Subcutaneous abdominal adipose tissue (tissue), 5 donors: ENCODE measurements around the gene ETDA.

Experiments
- H3K27ac ChIP-seq: one replicate; pipeline ENCODE4 v1.7.0; 2013; ENCODE audit warnings: low read depth, mild to moderate bottlenecking, inconsistent platforms, low read length, moderate library complexity
- H3K27me3 ChIP-seq, 5 donors: one replicate each; pipeline ENCODE4 v1.7.0; 2013; ENCODE audit warnings: low read length in 5 of 5, inconsistent platforms in 1 of 5; ENCODE audit not compliant: control insufficient read depth in 5 of 5, insufficient read depth in 4 of 5
- H3K36me3 ChIP-seq, 5 donors: one replicate each; pipeline ENCODE4 v1.7.0; 2013; ENCODE audit warnings: low read length in 5 of 5; ENCODE audit not compliant: control insufficient read depth in 5 of 5, insufficient read depth in 5 of 5
- H3K4me1 ChIP-seq, 5 donors: one replicate each; pipeline ENCODE4 v1.7.0; 2013; ENCODE audit warnings: low read length in 5 of 5, mild to moderate bottlenecking in 3 of 5, moderate library complexity in 1 of 5; ENCODE audit not compliant: control insufficient read depth in 5 of 5, insufficient read depth in 5 of 5
- H3K4me3 ChIP-seq, 5 donors: one replicate each; pipeline ENCODE4 v1.7.0; 2013; ENCODE audit warnings: low read length in 5 of 5, low read depth in 1 of 5
- H3K9ac ChIP-seq, 5 donors: one replicate each; pipeline ENCODE4 v1.7.0; 2013; ENCODE audit warnings: low read length in 5 of 5, mild to moderate bottlenecking in 4 of 5, moderate library complexity in 3 of 5
- H3K9me3 ChIP-seq, 5 donors: one replicate each; pipeline ENCODE4 v1.7.0; 2013; ENCODE audit warnings: low read length in 5 of 5; ENCODE audit not compliant: control insufficient read depth in 5 of 5
- donor health status: healthy.
- donor health status: healthy.
- donor health status: healthy.
- donor health status: healthy.
- donor health status: healthy.

ETDA gene

DNA sequence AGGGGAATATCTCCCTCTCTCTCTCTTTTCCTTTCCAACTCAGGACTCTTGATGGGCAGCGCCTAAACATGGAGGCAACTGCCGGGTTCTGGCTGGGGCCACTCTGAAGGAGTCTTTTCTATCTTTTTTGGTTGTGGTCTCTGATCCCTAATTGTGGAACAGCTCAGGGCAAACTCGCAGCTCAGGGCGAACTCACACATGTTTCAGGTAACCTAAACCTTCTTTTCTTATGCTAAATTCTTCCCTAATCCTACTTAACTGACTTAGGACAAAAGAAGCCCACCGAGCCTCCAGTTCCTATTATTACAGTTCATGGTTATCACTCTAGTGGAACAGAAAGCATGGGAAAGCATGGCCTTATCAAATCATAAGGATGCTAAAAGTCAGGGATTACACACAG, 21.3 kb downstream of the ETDA start:
- Histone ChIP-seq H3K4me3 (no peak overlapping the region), H3K9me3 (peaks cover 10 to 46% (median 16%) of the 10 kb centered on the region in 5 donors)

DNA sequence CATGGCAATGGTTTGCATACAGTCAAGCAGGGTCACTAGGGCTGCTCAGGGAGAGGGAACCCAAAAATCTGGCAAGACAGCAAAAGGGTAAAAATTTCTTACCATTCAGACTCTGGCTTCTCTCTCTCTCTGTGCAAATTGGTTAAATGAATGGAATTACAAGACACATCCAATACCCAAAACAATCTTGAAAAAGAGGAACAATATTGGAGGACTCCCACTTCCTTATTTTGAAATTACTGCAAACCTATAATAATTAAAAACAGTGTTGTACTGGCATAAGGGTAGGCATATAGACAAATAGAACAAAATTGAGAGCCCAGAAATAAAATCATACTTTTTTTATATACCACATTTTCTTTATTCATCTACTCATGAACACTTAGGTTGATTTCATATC, 24.1 kb downstream of the ETDA start:
- no peak overlapping the region for H3K4me3 ChIP-seq
- peaks cover 4 to 28% (median 11%) of the 10 kb centered on the region in 5 donors for H3K9me3 ChIP-seq
- no peaks in the 10 kb centered on the region for H3K4me1 ChIP-seq
- no peaks in the 10 kb centered on the region for H3K27me3 ChIP-seq
- no peak overlapping the region for H3K9ac ChIP-seq
- no peak overlapping the region for H3K27ac ChIP-seq
- H3K36me3 ChIP-seq: no peaks in the 10 kb centered on the region

More for the DNA sequence above, 21.3 kb downstream of the ETDA start:
- H3K27me3 ChIP-seq: no peaks in the 10 kb centered on the region
- no peak overlapping the region for H3K27ac ChIP-seq
- no peaks in the 10 kb centered on the region for H3K36me3 ChIP-seq
- no peaks in the 10 kb centered on the region for H3K4me1 ChIP-seq
- no peak overlapping the region for H3K9ac ChIP-seq

DNA sequence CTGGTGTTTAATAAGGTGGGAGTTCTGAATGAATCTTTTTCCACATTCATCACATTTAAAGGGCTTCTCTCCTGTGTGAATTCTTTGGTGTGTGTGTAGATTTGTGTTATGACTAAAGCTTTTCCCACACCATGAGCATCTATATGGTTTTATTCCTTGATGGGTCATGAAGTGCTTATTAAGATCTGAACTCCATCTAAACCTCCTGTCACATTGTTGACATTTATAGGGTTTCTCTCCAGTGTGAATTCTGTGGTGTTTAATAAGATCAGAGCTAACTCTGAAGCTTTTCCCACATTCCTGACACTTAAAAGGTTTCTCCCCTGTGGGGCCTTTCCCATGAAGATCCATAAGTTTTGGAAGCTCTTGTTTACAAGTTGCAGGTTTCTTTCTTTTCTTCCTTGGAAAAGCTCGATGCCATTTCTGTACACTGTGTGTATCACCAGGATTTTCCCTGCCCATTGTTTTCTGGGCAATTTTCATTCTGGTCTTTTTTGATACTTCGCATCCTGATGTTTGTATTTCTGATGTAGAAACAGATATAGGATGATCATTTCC, 35.5 kb downstream of the ETDA start:
- H3K27ac ChIP-seq: no peak overlapping the region
- peaks cover 0 to 2% (median 0%) of the 10 kb centered on the region in 5 donors for H3K4me1 ChIP-seq
- no peak overlapping the region for H3K9ac ChIP-seq
- peaks cover 0 to 5% (median 0%) of the 10 kb centered on the region in 5 donors for H3K27me3 ChIP-seq
- H3K36me3 ChIP-seq: peaks cover 5 to 20% (median 6%) of the 10 kb centered on the region in 5 donors
- peak overlapping the region in 4 of 5 donors; percentile 3 to 45 (median 22) for H3K4me3 ChIP-seq
- H3K9me3 ChIP-seq: peaks cover 31 to 73% (median 70%) of the 10 kb centered on the region in 5 donors

GRCh38 chrX:135295238-135295943, 43.5 kb downstream of the ETDA start:
- peak overlapping the region in 4 of 5 donors; percentile 32 to 54 (median 40) for H3K4me3 ChIP-seq

DNA sequence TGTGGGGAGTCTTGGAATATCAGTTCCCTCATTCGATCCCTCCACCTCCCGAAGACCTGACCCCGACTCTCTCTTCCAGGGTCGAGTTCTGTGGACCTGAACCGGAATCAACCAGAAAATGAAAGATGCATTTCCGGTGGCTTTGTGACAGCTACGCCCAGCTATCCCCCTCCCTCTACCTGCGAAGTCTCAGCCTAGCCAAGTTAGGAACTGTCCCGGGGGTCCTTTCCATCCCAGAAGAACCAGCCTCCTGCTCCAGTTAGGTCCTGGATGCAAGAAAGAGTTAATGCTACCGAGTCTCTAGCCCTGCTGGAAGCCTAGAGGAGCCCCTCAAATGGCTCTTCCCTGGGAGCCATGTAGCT, 44.1 kb downstream of the ETDA start:
- no peak overlapping the region for H3K9ac ChIP-seq

More at GRCh38 chrX:135295238-135295943, 43.5 kb downstream of the ETDA start:
- Histone ChIP-seq H3K9me3 (peaks cover 0 to 17% (median 8%) of the 10 kb centered on the region in 5 donors), H3K36me3 (peaks cover 0 to 8% (median 4%) of the 10 kb centered on the region in 5 donors), H3K27ac (no peak overlapping the region), H3K9ac (peak overlapping the region in 1 of 5 donors; percentile 19), H3K27me3 (peaks cover 0 to 10% (median 2%) of the 10 kb centered on the region in 5 donors), H3K4me1 (peaks cover 0 to 8% (median 5%) of the 10 kb centered on the region in 5 donors)

GRCh38 chrX:135302269-135302873, 50.5 kb downstream of the ETDA start:
- Histone ChIP-seq H3K27me3 (no peaks in the 10 kb centered on the region), H3K9me3 (no peaks in the 10 kb centered on the region), H3K4me3 (no peak overlapping the region), H3K9ac (no peak overlapping the region), H3K36me3 (no peaks in the 10 kb centered on the region), H3K27ac (no peak overlapping the region), H3K4me1 (no peaks in the 10 kb centered on the region)

More for the DNA sequence above, 44.1 kb downstream of the ETDA start:
- H3K36me3 ChIP-seq: peaks cover 0 to 8% (median 4%) of the 10 kb centered on the region in 5 donors
- H3K9me3 ChIP-seq: peaks cover 0 to 15% (median 5%) of the 10 kb centered on the region in 5 donors
- peaks cover 0 to 8% (median 5%) of the 10 kb centered on the region in 5 donors for H3K4me1 ChIP-seq
- peaks cover 0 to 10% (median 2%) of the 10 kb centered on the region in 5 donors for H3K27me3 ChIP-seq
- peak overlapping the region in 4 of 5 donors; percentile 32 to 54 (median 40) for H3K4me3 ChIP-seq
- H3K27ac ChIP-seq: no peak overlapping the region
